IPS-NIHi7 (cell line): ENCODE results near the gene TECRL.

ENCODE experiments used
- DNase-seq: peaks from one replicate; pipeline ENCODE4 v3.0.0; 2012; ENCODE audit warnings: mixed read lengths; ENCODE audit errors: extremely low spot score

The TECRL gene

GRCh38 chr4:64409300-64409699 is at the start of gene TECRL:
TSS of gene TECRL (minus strand) at chr4:64409450. CDS start at chr4:64409351, 99 bp downstream.
- no peak for DNase-seq

DNA sequence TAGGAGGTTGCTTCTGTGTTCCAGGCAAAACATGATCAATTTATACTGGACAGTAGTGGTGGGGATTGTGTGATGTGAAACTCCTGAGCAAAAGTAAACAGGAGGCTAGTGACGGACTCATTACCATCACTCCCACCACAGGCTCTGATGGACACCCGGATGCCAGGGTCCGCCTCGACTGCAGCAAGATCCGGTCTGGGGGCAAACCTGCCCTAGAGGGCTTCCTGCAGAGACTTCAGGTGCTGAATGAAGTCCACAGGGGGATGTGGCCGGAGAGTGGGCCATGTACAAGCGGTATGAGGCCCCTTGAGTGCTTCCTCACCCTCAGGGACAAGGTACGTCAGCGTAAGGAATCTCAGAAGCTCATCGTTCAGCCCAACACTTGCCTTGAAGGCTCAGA is 23.4 kb upstream of the TECRL start:
- no peak for DNase-seq

DNA sequence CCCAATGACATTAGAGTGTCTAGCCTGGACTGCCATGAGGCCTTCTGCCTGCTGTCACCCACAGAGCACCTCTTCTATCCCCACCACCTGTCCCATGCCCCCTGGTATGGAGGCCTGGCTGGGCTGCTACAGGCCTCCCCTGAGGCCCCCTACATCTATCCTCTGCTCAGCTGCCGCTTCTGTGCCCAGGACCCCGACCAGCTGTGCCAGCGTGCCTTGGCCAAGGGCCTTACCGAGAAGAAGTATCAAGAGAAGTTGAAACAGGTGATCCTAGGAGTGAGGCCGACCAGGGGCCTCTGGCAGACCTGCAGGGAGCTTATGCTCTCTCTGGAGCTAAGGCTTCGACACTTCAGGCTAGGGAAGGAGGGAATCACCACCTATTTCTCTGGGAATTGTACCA is 21.7 kb upstream of the TECRL start:
- no peak for DNase-seq

GRCh38 chr4:64417974-64418373 is 8.7 kb upstream of the TECRL start:
- DNase-seq = no peak

GRCh38 chr4:64407000-64407399 is 2.2 kb downstream of the TECRL start:
- no peak for DNase-seq

DNA sequence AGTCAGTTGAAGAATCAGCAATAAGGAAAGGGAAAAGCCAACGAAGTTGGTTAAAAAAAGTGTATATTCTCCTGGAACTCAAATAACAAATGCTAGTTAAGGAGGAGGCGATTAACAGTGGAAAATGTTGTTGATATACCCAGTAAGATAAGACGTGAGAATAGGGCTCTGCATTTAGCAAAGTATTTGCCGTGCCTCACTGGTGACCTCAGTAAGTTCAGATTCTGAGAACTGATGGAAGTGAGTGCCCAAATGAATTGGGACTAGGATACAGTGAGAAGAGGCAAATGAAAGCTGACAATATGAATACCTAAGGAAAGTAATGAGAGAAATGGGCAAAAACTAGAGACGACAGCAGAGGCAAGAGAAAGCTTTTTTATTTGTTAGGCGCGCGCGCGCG is 3.5 kb downstream of the TECRL start:
- no peak for DNase-seq

DNA sequence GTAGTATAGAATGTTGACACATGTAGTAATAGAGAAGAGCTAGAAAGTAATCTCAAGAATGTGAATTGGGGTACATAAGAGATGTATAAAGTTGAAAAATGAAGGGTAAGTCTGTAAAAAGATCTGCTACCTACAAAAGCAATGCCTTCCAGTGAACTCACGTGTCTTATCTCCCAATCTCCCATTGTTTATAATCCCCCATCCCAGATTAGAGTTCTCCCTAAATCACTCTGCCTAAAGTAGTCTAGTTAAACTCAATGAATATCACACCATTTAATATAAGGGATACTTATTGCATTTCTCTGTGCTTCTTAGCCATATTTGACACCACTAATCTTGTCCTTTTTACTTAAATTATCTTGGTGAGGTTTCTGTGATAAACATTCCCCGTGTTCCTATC is 6.6 kb downstream of the TECRL start:
- DNase-seq = no peak

DNA sequence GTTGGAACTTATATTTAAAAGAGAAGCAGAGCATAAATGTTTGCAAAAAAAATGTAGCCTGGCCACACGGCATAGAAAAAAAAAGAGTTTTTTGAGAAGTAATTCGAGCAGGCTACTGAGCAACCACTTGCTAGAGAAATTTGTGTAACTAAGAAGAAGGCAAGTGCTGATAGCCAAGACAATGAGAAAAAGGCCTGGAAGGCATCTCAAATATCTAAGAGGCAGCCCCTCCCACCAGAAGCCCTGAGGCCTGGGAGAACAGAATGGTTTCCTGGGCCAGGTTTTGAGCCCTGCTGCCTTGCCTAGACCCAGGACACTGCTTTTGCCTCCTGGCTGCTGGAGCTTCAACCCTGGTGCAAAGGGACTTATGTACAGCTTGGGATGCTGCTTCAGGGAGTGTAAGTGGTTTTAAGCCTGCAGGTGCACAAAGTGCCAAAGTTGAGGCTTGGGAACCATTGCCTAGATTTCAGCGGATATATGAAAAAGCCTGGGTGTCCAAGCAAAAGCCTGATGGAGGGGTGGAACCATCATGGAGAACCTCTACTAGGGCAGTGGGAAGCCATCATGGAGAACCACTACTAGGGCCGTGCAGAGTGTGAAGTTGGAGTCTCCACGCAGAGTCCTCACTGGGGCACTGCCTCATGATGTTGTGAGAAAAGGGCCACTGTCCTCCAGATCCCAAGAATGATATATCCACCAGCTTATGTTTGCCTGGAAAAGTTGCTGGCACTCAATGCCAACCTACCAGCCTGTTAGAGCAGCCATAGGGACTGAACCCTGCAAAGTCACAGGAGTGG is 9.7 kb downstream of the TECRL start:
- DNase-seq = no peak

- no peak for DNase-seq
Observed at GRCh38 chr4:64394469-64394868, 14.8 kb downstream of the TECRL start.

DNA sequence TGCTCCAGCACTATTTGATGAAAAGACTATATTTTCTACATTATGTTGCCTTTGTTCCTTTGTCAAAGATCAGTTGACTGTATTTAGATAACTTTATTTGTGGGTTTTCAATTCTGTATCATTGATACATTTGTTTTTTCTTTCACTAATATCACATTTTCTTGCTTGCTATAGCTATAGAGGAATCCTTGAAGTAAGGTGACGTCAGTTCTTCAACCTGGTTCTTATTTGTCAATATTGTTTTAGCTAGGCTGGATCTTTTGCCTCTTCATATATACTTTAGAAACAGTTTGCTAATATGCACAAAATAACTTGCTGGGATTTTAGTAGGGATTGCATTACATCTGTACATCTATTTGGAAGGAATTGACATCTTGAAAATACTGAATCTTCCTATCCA is 21.0 kb downstream of the TECRL start:
- DNase-seq = no peak

DNA sequence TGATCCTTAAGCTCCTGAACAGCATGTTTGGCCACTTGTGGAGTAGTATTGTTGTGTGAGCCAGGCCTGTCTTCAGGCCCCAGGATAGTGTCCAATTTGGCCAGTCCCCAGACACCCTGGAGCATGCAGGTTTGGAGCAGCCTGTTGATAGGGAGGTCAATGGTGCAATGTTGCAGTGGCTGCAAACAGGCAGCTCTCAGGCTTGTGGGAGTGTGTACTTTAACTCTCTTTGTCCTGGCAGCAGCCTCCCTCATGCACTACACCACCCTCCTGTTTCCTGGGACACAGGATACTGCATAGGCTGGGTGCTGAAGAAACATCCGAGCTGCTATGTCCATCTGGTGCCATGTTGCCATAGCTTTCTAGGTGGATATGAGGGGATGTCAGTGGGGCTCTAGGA is 24.0 kb downstream of the TECRL start:
- DNase-seq = no peak

DNA sequence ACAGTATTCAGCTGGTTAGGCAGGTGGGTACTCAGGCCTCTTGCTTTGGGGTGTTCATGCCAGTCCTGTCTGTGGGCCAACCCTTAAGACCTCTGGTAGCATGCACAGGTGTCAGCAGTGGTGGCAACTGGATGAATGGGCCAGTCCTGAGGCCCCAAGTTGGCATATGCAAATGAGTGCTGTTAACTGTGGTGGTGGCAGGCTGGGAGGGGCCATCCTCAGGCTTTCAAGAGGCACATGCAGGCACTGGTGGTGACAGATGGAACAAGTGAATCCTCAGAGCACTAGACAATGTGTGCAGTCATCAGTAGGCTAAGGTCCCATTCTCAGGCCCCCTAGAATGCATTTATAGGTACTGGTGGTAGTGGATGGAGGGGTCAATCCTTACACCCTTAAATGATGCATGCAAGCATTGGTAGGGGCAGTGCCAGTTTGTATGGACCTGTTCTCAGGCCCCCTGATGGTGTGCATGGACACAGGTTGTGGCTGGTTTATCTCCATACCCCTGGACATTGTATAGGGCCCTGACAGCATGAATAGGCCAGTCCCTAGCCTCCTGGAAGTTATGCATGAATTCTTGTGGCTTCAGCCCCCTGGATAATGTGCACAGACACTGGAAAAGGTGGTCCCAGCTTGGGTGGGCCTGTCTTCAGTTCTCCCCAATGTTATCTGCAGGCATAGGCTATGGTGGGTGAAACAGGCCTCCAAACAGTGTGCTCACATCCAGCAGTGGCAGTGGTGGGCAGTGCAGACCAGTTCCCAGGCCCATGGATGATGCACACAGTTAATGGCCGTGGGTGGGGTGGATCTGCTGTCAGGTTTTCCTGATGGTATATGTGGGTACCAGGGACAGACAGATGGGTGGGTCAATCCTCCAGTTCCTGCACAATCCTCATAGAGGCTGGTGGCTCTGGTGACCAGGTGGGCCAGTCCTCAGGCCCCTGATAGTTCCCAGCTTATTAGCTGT is 24.7 kb downstream of the TECRL start:
- DNase-seq = no peak

GRCh38 chr4:64368741-64369140 is 40.5 kb downstream of the TECRL start:
- DNase-seq = no peak

GRCh38 chr4:64361399-64361740 is 47.9 kb downstream of the TECRL start:
- no peak for DNase-seq

GRCh38 chr4:64360664-64361398 is 48.4 kb downstream of the TECRL start:
- DNase-seq = no peak

- DNase-seq = no peak
Observed at GRCh38 chr4:64359489-64359888, 49.8 kb downstream of the TECRL start.

GRCh38 chr4:64353904-64354303 is 55.3 kb downstream of the TECRL start:
- DNase-seq = no peak

DNA sequence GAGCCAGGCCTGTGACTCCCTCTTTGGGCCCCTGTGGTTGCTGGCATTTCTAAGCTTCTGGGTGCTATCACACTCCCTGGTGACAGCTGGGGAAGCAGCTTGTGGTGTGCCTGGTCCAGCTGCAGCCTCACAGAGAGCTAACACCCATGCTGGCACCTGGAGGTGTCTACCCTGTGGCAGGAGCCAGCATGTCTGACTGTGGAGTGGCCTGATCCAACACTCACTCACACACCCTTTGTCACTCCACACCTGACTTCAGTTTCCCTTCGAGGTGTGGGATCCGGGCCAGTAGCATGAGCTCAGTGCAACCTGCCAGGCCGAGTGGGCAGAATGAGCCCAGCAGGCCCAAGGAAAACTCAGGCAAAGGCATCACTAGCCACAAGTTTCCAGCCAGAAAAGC is 67.5 kb downstream of the TECRL start:
- no peak for DNase-seq

DNA sequence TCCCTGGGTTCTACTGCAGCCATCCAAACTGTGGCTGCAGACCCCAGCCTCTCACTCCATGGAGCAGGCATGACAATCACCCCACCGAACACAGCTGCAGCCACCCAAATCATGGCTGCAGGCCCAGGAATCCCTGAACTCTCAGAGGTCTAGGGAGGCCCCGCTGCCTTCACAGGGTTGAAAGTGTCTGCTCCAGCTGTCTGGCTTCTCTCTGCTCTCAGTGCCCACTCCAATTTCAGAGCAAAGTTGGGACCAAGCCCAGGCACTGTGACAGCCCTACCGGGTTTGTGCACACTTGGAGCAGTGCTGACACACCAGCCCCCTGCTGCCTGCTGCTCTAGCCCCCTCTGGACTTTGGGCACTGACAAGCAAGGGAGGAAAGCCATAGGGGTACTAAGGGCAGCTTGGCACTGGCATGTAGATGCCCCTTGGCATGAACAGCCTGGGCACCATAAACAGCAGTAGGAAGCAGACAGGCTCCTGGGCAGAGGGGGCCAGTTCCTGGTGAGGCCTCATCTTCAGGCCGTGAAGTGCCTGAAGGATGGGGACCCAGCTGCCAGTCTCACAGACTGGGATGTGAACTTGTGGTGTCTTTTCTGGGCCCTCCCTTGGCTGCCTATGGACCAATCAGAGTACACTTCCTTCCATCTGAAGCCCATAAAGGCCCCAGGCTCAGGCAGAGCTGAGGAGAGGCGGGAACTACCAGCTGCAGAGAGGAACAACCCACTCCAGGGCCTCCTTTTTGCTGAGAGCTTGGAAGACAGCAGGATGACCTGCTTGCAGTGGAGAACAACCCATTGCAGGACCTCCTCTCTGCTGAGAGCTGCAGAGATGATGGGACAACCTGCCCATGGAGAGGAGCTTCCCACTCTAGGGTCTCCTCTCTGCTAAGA is 68.8 kb downstream of the TECRL start:
- no peak for DNase-seq

DNA sequence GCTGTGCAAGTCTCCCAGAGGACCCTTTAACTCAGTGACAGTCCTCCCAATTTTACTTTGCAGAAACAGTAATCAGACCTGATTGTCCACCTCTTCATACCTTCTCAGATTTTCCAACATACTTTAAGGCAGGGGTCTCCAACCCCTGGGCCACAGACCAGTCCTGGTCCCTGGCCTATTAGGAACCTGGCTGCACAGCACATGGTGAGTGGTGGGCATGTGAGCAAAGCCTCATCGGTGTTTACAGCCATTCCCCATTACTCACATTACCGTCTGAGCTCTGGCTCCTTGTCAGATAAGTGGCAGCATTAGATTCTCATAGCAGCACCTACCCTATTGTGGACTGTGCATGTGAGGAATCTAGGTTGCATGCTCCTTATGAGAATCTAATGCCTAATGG is 74.3 kb downstream of the TECRL start:
- DNase-seq = no peak

DNA sequence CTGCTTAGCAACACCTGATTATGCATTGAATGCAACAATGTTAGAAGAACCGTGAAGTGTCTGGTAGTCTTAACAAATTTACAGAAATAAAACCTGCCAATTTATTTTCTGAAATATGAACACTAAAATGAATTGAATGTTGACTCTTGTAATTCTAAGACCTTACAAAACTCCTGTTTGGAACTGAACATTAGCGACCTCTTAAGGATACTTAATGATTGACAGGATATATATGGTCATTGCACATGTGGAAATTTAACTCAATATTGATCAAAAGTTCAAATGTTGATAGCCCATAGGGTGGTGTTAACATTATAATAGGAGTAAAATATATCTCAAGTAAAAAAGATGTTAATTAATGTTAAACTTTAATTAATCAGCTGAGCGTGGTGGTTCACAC is 79.1 kb downstream of the TECRL start:
- DNase-seq = no peak
